Measurements from ENCODE around the gene PRPH2.
A peak's percentile ranks its signal among the peaks of the same experiment; 100 is the strongest.
"Not testable (repeated sequence)": the region's sequence is repeated elsewhere in the genome, so short reads cannot be mapped to it uniquely, and the experiment has no call there.

PRPH2 gene

GRCh38 chr6:42742116-42742894, 19.9 kb upstream of the PRPH2 start:
- DNase-seq: peak; percentile 57

DNA sequence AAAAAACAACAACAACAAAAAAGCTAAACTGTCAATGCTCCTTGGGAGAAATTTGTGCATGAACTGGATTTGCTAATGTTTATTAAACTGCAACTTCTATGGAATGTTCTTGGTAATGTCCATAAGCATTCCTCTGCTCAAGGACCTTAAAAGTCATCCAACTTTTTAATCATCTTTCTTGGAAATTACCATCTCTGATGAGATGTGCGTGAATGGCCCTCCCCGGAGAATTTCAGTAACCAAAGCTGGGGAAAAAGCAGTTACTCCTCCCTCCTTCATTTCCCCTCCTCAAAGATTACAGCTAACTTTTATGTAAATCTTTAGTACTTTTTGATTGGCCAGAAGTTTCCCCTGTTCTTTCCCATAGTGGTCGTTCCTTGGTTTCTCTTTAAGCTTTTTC, 18.3 kb upstream of the PRPH2 start:
- no peak for DNase-seq

DNA sequence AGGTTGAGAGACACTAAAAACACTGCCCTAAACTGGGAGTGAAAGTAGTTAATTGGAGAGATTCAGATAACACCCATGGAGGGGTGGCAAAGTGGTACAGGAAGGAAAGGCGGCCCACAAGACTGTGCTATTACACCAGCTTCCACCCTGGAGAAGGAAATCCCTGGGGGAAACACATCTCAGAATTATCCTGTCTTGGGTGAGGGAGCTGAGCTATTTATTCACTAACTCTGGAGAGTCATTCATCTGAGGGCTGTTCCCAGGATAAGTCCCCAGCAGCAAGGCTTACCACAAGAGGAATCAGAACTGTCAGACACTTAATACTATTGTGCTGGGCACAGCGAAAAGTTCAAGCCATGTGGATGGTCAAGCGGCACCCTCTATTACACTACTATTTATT, 13.6 kb upstream of the PRPH2 start:
- DNase-seq: no peak

- not testable (repeated sequence) for DNase-seq
Measured at GRCh38 chr6:42733867-42734481, 11.6 kb upstream of the PRPH2 start.

GRCh38 chr6:42729731-42730130, 7.3 kb upstream of the PRPH2 start:
- DNase-seq: peak; percentile 15

GRCh38 chr6:42727627-42728026, 5.2 kb upstream of the PRPH2 start:
- no peak for DNase-seq

DNA sequence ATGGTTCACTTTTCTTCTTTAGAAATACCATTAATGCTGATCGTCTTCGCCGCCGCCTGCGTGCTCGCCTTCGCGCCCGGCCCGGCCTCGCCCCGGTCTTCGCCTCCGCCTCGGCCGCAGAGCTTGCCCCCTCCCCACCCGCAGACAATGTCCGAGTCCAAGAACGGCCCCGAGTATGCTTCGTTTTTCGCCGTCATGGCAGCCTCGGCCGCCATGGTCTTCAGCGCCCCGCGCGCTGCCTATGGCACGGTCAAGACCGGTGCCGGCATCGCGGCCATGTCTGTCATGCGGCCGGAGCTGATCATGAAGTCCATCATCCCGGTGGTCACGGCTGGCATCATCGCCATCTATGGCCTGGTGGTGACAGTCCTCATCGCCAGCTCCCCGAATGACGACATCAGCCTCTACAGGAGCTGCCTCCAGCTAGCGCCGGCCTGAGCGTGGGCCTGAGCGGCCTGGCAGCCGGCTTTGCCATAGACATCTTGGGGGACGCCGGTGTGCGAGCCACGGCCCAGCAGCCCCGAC, 4.8 kb upstream of the PRPH2 start:
- peak; percentile 25 for DNase-seq

DNA sequence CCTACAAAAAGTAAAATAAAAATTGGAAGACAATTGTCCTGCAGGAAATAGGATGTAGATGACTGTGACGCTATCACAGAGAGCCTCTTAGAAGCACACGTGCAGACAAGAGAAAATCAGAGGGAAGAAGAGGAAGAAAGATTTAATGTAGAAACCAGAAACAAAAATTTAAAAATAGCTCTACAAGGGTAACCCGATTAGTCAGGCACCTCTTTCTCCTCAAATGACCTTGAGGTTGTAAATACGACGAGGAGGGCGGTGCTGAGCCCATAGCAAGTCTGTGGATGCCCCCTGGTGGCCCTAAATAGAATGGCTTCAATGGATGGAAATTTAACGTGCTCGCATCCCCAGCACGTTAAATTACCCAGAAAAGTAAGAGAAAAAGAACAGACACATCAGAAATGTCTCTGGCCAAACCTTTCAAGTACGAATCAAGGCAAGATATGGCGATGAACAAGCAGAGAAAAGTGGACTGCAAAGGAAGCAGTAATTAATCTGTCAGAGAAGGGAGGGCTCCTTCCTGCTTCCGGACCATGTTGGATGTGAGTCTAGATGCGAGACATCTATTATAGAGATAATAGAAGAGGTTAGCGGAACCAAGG, 4.2 kb upstream of the PRPH2 start:
- peak; percentile 89 for DNase-seq

DNA sequence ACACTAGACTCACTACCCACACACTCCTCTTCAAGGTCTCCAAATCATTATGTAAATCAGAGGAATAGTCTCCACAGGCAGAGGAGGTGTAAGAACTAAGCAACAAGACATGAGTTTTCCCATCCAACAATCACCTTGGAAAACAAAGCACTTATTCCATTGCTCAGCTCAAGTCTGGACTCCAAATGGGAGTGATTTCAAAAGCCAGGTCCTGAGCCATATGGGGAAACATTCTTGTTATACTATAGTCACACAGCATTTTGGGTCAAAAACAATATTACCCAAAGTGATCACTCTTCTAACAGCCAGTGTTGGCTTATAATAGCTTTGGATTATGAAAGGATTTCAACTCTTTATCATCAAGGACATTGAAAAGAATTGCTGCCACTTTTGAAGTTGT, 3.6 kb upstream of the PRPH2 start:
- DNase-seq: no peak

GRCh38 chr6:42724825-42725224, 2.4 kb upstream of the PRPH2 start:
- DNase-seq: no peak

DNA sequence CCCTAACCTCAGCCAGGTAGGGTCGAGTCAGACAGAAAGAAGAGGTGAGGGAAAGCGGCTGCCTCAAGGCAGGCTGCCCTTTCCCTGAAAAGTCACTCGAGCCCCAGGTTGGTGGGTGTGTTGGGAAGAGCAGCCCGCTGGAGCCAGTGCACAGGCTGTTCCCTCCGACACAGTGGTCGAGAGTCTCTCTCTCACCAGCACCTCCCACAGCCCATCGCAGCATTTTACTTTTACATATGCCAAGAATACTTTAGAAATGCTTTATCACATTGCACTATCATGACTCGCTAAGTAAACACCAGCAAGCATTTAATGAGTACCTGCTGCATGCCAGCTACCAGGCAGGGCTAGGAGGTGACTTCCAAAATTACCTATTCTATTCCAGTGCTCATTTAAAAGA, 1.7 kb downstream of the PRPH2 start:
- peak; percentile 29 for DNase-seq

GRCh38 chr6:42715871-42716270, 6.5 kb downstream of the PRPH2 start:
- DNase-seq: no peak

GRCh38 chr6:42714098-42714761, 8.2 kb downstream of the PRPH2 start:
- DNase-seq: peak; percentile 70

DNA sequence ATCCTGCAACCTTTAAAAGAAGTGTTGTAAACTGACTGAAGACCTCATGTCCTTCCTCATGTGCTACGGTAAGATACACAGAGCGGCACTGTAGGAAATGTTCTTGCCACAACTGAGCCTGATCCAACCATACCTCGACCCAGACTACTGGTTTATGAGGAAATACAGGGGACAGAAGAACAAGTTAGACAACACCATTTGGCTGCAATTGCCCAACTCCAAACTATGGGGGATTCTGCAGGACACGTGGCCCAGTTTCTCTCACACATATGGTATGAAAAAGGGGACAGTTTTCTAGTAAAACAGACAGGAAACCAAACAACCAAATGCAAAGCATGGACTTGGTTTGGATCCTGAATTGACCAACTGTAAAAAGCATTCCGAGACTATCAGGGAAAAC, 10.5 kb downstream of the PRPH2 start:
- no peak for DNase-seq

GRCh38 chr6:42710316-42710715, 12.1 kb downstream of the PRPH2 start:
- DNase-seq: peak; percentile 22

GRCh38 chr6:42709871-42710270, 12.5 kb downstream of the PRPH2 start:
- DNase-seq: no peak

DNA sequence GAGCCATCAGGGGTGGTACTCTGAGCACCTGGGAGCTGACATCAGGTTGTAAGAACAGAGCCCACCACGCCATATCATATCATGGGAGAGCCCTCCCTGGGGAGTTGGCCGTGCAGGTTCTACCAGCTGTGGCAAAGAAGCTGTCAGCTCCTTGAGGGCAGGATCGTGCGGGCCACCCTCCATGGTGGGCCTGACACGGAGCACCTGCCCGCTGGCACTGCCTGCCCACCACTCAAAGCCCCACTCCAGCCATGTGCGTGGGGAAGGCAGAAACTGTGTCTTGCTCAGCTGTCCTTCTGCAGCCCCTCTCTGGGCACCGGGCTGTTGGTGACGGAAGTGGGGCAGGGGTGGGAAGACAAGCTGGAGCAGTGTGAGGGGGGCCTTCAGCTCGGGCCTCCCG, 14.3 kb downstream of the PRPH2 start:
- DNase-seq: no peak

DNA sequence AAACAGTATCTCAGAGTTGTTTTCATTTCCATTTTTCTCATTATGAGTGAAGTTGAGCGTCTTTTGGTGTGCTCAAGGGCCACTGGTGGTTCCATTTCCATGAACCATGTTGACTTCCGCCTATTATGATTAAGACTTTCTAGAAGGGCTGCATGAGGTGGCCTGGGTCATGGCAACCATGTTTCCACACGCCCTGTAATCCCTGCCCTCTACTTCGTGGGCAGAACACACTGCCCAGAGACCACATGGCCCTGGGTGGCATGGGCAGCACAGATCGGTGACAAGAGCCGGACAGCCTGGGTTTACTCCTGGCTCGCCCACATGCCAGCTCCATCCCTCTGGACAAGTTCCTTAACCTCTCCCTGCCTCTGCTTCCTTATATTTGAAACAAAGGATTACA, 14.8 kb downstream of the PRPH2 start:
- no peak for DNase-seq

GRCh38 chr6:42704937-42705374, 17.4 kb downstream of the PRPH2 start:
- DNase-seq: no peak

GRCh38 chr6:42704251-42704936, 18.0 kb downstream of the PRPH2 start:
- DNase-seq: peak; percentile 64

DNA sequence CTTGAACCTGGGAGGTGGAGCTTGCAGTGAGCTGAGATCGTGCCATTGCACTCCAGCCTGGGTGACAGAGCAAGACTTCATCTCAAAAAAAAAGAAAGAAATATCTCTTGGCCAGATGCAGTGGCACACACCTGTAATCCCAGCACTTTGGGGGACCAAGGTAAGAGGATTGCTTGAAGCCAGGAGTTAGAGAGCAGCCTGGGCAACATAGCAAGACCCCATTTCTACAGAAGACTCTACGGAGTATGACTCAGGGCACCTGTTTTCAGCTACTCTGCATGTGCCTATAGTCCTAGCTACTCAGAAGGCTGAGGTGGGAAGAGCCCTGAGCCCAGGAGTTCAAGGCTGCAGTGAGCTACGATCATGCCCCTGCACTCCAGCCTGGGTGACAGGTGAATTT, 19.6 kb downstream of the PRPH2 start:
- not testable (repeated sequence) for DNase-seq

GRCh38 chr6:42702200-42702599, 20.2 kb downstream of the PRPH2 start:
- peak; percentile 76 for DNase-seq

GRCh38 chr6:42698217-42698616, 24.2 kb downstream of the PRPH2 start:
- no peak for DNase-seq

All from fibroblast of skin of right quadriceps (primary cell).